HepG2 (cell line): ENCODE results near the gene GARIN3. TPM values are rescaled to one million over a fixed set of nuclear protein-coding genes. Genes with fewer than 3 reads are reported as not detected.

Experiments
- ATAC-seq: fragments of 200-7000 bp; cut with Tn5 transposase; 3 replicates; pipeline ENCODE4 v1.9.1; 2020; ENCODE audit warnings: mild to moderate bottlenecking, moderate library complexity
- BruUV-seq: library from RNA; stranded (reverse); fragments of 400-500 nt; replicated peaks from 2 replicates; lab custom pipeline; 2021; lab: Mats Ljungman, UMichigan
- CTCF ChIA-PET: fragments of 300-600 bp; formaldehyde crosslinking; extraction: SDS; loops from one replicate; lab custom pipeline; 2021; ENCODE audit warnings: low total read pairs, inconsistent platforms, low intra/inter-chr PET ratio; lab: Yijun Ruan, JAX
- POLR2A ChIA-PET: fragments of 350-600 bp; sonication (Branson Sonifier 250); formaldehyde crosslinking; loops from one replicate; lab custom pipeline; 2020; ENCODE audit warnings: antibody characterized with exemption, inconsistent platforms; lab: Yijun Ruan, JAX
- DNase-seq: peaks from one replicate; pipeline ENCODE4 v3.0.0-alpha.2; 2015; ENCODE audit warnings: low spot score
- FAIRE-seq: peaks from 3 replicates; lab custom pipeline; 2011; peaks lifted over from hg19 to GRCh38; lab: Jason Lieb, UNC
- H2AFZ ChIP-seq: one replicate; pipeline ENCODE4 v1.6.1; 2011; ENCODE audit warnings: low read length, inconsistent platforms
- H3K27ac ChIP-seq: fragments of 300-600 bp; 3 replicates; pipeline ENCODE4 v1.8.0; 2011; ENCODE audit warnings: mixed run types, mild to moderate bottlenecking, mixed read lengths, low read length, inconsistent platforms; ENCODE audit not compliant: insufficient read depth; ENCODE audit errors: extremely low read length
- H3K27me3 ChIP-seq, 2 experiments: fragments of 200-600 bp in 1 of 2; 2 replicates in 1 of 2; 3 replicates in 1 of 2; pipeline versions ENCODE4 v1.6.0 to v1.8.0; 2011; ENCODE audit warnings: low read length in 2 of 2, mild to moderate bottlenecking in 2 of 2, moderate library complexity in 2 of 2, inconsistent platforms in 1 of 2; ENCODE audit not compliant: insufficient read depth in 2 of 2, control insufficient read depth in 1 of 2
- H3K36me3 ChIP-seq, 2 experiments: fragments of 200-600 bp in 1 of 2; replicated peaks in 1 of 2; 2 replicates in 1 of 2; 3 replicates in 1 of 2; pipeline versions ENCODE4 v1.5.1 to v1.8.0; 2011; ENCODE audit warnings: low read length in 2 of 2, inconsistent platforms in 1 of 2; ENCODE audit not compliant: insufficient read depth in 2 of 2, control insufficient read depth in 1 of 2
- H3K4me1 ChIP-seq: 2 replicates; pipeline ENCODE4 v1.5.1; 2012; ENCODE audit warnings: low read length, inconsistent platforms; ENCODE audit not compliant: insufficient read depth
- H3K4me2 ChIP-seq: 2 replicates; pipeline ENCODE4 v1.6.0; 2011; ENCODE audit warnings: low read depth, low read length, inconsistent platforms
- H3K4me3 ChIP-seq, 3 experiments: fragments of 200-600 bp in 1 of 3; sonication (generic), shearing (Covaris generic) in 1 of 3; replicated peaks in 1 of 3; 2 replicates each; pipeline ENCODE4 v1.5.1; 2011 to 2016; ENCODE audit warnings: low read length in 3 of 3, inconsistent platforms in 2 of 3, low read depth in 2 of 3, mild to moderate bottlenecking in 2 of 3, control low read depth in 1 of 3, mixed read lengths in 1 of 3; ENCODE audit not compliant: insufficient read depth in 1 of 3
- H3K79me2 ChIP-seq: one replicate; pipeline ENCODE4 v1.6.1; 2011; ENCODE audit warnings: low read length, inconsistent platforms; ENCODE audit not compliant: insufficient read depth
- H3K9ac ChIP-seq: 2 replicates; pipeline ENCODE4 v1.6.0; 2011; ENCODE audit warnings: mild to moderate bottlenecking, low read depth, low read length, inconsistent platforms; ENCODE audit not compliant: insufficient read depth
- H3K9me3 ChIP-seq: 2 replicates; pipeline ENCODE4 v1.5.1; 2012; ENCODE audit warnings: mild to moderate bottlenecking, low read length
- H4K20me1 ChIP-seq: 2 replicates; pipeline ENCODE4 v1.6.0; 2011; ENCODE audit warnings: inconsistent platforms, mild to moderate bottlenecking, low read length, moderate library complexity; ENCODE audit not compliant: insufficient read depth
- ATF7 ChIP-seq, 2 experiments: fragments of 450-650 bp in 1 of 2; sonication (generic) in 1 of 2; formaldehyde crosslinking in 1 of 2; IDR thresholded peaks; 2 replicates each; pipeline versions ENCODE4 v1.4.0 to v1.6.1; 2016 to 2020; ENCODE audit warnings: antibody characterized with exemption in 1 of 2, mild to moderate bottlenecking in 1 of 2, missing genetic modification reagents in 1 of 2
- FOXM1 ChIP-seq: sonication (generic); formaldehyde crosslinking; IDR thresholded peaks from 2 replicates; pipeline ENCODE4 v1.5.0; 2020; ENCODE audit warnings: missing genetic modification reagents
- MEIS2 ChIP-seq: sonication (generic); formaldehyde crosslinking; IDR thresholded peaks from 2 replicates; pipeline ENCODE4 v1.9.0; 2021; ENCODE audit warnings: mild to moderate bottlenecking, missing genetic modification reagents
- NR2C2 ChIP-seq: sonication (generic); formaldehyde crosslinking; IDR thresholded peaks from 2 replicates; pipeline ENCODE4 v1.4.0; 2020; ENCODE audit warnings: missing genetic modification reagents, mild to moderate bottlenecking, moderate library complexity, borderline replicate concordance
- ZNF234 ChIP-seq: sonication (generic); formaldehyde crosslinking; conservative IDR thresholded peaks from 2 replicates; pipeline ENCODE4 v1.5.1; 2020; ENCODE audit warnings: mild to moderate bottlenecking, missing genetic modification reagents
- ZNF446 ChIP-seq: sonication (generic); formaldehyde crosslinking; IDR thresholded peaks from 2 replicates; pipeline ENCODE4 v1.5.0; 2020; ENCODE audit warnings: mild to moderate bottlenecking, missing genetic modification reagents
- ZNF782 ChIP-seq: sonication (generic); formaldehyde crosslinking; IDR thresholded peaks from 2 replicates; pipeline ENCODE4 v1.4.0; 2020; ENCODE audit warnings: missing genetic modification reagents, mild to moderate bottlenecking, borderline replicate concordance
- ZSCAN21 ChIP-seq: sonication (generic); formaldehyde crosslinking; IDR thresholded peaks from 2 replicates; pipeline ENCODE4 v1.8.0; 2022; ENCODE audit warnings: mild to moderate bottlenecking, missing genetic modification reagents, moderate library complexity, borderline replicate concordance
- WGBS: methylation state at CpG from one replicate; pipeline ENCODE4 v1.1.6; 2017; ENCODE audit warnings: low lambda C conversion rate; 5-methylcytosine and 5-hydroxymethylcytosine counted together
- in situ Hi-C: cut with HindIII; loops from 2 replicates; pipeline ENCODE4 v1.10.0; 2017; ENCODE audit warnings: low pct_unique_long_range_greater_than_20kb; ENCODE audit not compliant: extremely low pct_ligation_motif_present
- intact Hi-C: fragments of 100-400 bp; cut with micrococcal nuclease; formaldehyde crosslinking; loops from one replicate; pipeline ENCODE4 v1.10.0; 2022; ENCODE audit not compliant: unreplicated experiment
- polyA plus RNA-seq, 8 experiments: library from polyadenylated mRNA; depleted of rRNA in 3 of 8; stranded (reverse) in 7 of 8; unstranded in 1 of 8; fragments of >200 nt; fragmentation: Illumina TruSeq in 4 of 8; extraction: Trizol in 4 of 8; gene quantifications; 2 replicates each; pipeline versions ENCODE4 v1.2.1 to v1.2.3, GENCODE V29; 2011 to 2016; ENCODE audit warnings: low read depth in 4 of 8, missing spikeins in 1 of 8, mixed read lengths in 1 of 8; ENCODE audit not compliant: insufficient read depth in 1 of 8
- total RNA-seq, 5 experiments: library from RNA; depleted of rRNA; stranded (reverse); fragments of >200 nt; fragmentation: Illumina TruSeq; extraction: Trizol; gene quantifications; 2 replicates each; pipeline ENCODE4 v1.2.3, GENCODE V29; 2016; ENCODE audit warnings: low read depth in 1 of 5
- TF ChIP-seq, protein P1 (sequence below): sonication (generic); formaldehyde crosslinking; IDR thresholded peaks from 2 replicates; pipeline ENCODE4 v1.4.0; 2020; ENCODE audit warnings: missing genetic modification reagents, mild to moderate bottlenecking, borderline replicate concordance

GARIN3 gene
- total and polyA plus RNA-seq, 2 of the 13 experiments (the other 11 are each of a cell fraction or from before 2014, with no cell fraction given): not detected

DNA sequence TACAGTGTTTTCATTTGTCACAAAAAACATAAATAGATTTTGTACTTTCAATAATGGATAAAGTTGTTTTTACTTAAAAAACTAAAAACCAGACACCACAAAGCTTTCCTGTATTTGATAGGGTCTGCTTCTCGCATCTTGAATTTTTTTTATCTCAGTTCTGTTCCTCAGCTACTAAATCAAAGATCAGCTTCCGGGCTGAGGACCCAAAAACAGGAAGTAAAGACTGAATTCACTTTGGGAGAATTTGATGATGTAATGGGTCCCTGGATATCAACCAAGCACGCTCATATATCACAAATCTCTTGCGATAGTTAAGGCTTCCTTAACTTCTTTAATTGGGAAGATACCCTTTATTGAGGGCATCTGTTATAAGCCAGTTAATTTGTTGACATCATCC lies 38.7 kb upstream of the GARIN3 start:
- Histone ChIP-seq H2AFZ (no peak overlapping the region), H3K4me3 (no peak overlapping the region), H3K27me3 (no peaks in the 10 kb centered on the region; a peak in 2 of 5 replicates), H3K79me2 (no peaks in the 10 kb centered on the region), H3K4me2 (no peak overlapping the region), H3K9ac (no peak overlapping the region), H3K36me3 (no peaks in the 10 kb centered on the region), H3K9me3 (no peaks in the 10 kb centered on the region), H3K4me1 (peaks cover 12% of the 10 kb centered on the region), H4K20me1 (no peaks in the 10 kb centered on the region), H3K27ac (no peak overlapping the region)
- intact Hi-C loops (no loop called here), in situ Hi-C loops (no loop called here)
- no TSS peak for BruUV-seq
- ATAC-seq (no peak), DNase-seq (no peak), FAIRE-seq (no peak)
- CTCF ChIA-PET: no interaction called here
- no peak for TF ChIP-seq ZNF446 (CRISPR knock-in tag)
- 0 out of 2 replicates have a peak, but pooled peaks have one; percentile 25 for TF ChIP-seq ATF7 (IDR thresholded peaks at IDR 0.05)
- no peak for TF ChIP-seq ATF7 (CRISPR knock-in tag; IDR thresholded peaks at IDR 0.05)
- no peak for TF ChIP-seq ZNF782 (CRISPR knock-in tag)
- 73% methylated on average over 4 of the region's 4 CpGs for WGBS
- POLR2A ChIA-PET: no interaction called here

GRCh38 chr5:157203417-157203816 lies 37.4 kb upstream of the GARIN3 start:
- WGBS: 0% methylated on average over 4 of the region's 4 CpGs
- no peaks in the 10 kb centered on the region for H4K20me1 ChIP-seq
- DNase-seq: no peak
- intact Hi-C loops: no loop called here
- no peaks in the 10 kb centered on the region for H3K9me3 ChIP-seq
- H3K79me2 ChIP-seq: no peaks in the 10 kb centered on the region
- peak overlapping the region; percentile 18; the same call in 1 of the 2 replicates for H3K4me2 ChIP-seq
- H2AFZ ChIP-seq: no peak overlapping the region
- peaks cover 12% of the 10 kb centered on the region for H3K4me1 ChIP-seq
- no peaks in the 10 kb centered on the region for H3K36me3 ChIP-seq
- ChIA-PET POLR2A (no interaction called here), CTCF (no interaction called here)
- no peak overlapping the region for H3K27ac ChIP-seq
- no peak for FAIRE-seq
- in situ Hi-C loops: no loop called here
- ATAC-seq: peak; percentile 51; the same call in 2 of the 3 replicates
- no peak overlapping the region for H3K4me3 ChIP-seq
- TF ChIP-seq, protein P1, sequence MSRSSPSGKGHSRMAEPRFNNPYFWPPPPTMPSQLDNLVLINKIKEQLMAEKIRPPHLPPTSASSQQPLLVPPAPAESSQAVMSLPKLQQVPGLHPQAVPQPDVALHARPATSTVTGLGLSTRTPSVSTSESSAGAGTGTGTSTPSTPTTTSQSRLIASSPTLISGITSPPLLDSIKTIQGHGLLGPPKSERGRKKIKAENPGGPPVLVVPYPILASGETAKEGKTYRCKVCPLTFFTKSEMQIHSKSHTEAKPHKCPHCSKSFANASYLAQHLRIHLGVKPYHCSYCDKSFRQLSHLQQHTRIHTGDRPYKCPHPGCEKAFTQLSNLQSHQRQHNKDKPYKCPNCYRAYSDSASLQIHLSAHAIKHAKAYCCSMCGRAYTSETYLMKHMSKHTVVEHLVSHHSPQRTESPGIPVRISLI (CRISPR knock-in tag): no peak
- TF ChIP-seq ZNF234 (CRISPR knock-in tag): no peak
- TF ChIP-seq MEIS2 (CRISPR knock-in tag): no peak
- TF ChIP-seq NR2C2: no peak
- TF ChIP-seq FOXM1 (CRISPR knock-in tag): no peak
- no peak for TF ChIP-seq ZSCAN21 (CRISPR knock-in tag)
- no TSS peak for BruUV-seq
- H3K9ac ChIP-seq: no peak overlapping the region
- H3K27me3 ChIP-seq: no peaks in the 10 kb centered on the region; a peak in 2 of 5 replicates
